Activated naive CD4-positive, alpha-beta T cell treated with anti-CD3 and anti-CD28 coated beads, Interleukin-2, amount 50 U/mL, for 24 hours (primary cell): ENCODE results near the gene AQP12A.
"Not testable (repeated sequence)": the region's sequence is repeated elsewhere in the genome, so short reads cannot be mapped to it uniquely, and the experiment has no call there.

Experiments used
- H3K27ac Mint-ChIP-seq: one replicate; pipeline ENCODE4 v1.8.0; 2021; ENCODE audit warnings: mild to moderate bottlenecking, mixed read lengths
- H3K27me3 Mint-ChIP-seq: one replicate; pipeline ENCODE4 v1.8.0; 2021; ENCODE audit warnings: mixed read lengths
- H3K36me3 Mint-ChIP-seq: one replicate; pipeline ENCODE4 v1.8.0; 2021; ENCODE audit warnings: mixed read lengths
- H3K4me1 Mint-ChIP-seq: one replicate; pipeline ENCODE4 v1.8.0; 2021; ENCODE audit warnings: mixed read lengths
- H3K4me3 Mint-ChIP-seq: one replicate; pipeline ENCODE4 v1.8.0; 2021; ENCODE audit warnings: mild to moderate bottlenecking, mixed read lengths
- H3K9me3 Mint-ChIP-seq: one replicate; pipeline ENCODE4 v1.8.0; 2021; ENCODE audit warnings: mixed read lengths

AQP12A gene

DNA sequence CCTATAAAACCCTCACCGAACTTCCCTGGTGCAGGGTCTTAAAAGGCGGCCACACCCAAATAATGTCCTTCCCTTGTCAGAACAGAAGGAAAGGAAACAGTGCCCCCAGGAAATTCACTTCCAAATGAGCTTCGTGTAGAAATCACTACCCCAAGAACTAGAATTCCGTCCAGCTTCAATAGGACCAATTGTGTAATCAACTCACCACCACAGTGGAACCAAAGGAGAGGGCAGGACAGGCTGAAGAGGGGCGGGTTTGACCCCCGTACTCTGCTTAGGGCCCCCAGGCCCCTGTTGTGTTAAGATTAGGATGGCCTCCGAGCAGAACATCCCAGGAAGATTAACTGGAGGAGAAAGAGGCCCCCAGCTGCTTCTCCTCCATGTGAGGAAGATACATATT is 42.3 kb upstream of the AQP12A start:
- no peak overlapping the region for H3K4me3 Mint-ChIP-seq
- H3K27me3 Mint-ChIP-seq, result peaks cover 5% of the 10 kb centered on the region
- no peak overlapping the region for H3K27ac Mint-ChIP-seq
- no peaks in the 10 kb centered on the region for H3K36me3 Mint-ChIP-seq
- no peaks in the 10 kb centered on the region for H3K9me3 Mint-ChIP-seq
- peaks cover 3% of the 10 kb centered on the region for H3K4me1 Mint-ChIP-seq

DNA sequence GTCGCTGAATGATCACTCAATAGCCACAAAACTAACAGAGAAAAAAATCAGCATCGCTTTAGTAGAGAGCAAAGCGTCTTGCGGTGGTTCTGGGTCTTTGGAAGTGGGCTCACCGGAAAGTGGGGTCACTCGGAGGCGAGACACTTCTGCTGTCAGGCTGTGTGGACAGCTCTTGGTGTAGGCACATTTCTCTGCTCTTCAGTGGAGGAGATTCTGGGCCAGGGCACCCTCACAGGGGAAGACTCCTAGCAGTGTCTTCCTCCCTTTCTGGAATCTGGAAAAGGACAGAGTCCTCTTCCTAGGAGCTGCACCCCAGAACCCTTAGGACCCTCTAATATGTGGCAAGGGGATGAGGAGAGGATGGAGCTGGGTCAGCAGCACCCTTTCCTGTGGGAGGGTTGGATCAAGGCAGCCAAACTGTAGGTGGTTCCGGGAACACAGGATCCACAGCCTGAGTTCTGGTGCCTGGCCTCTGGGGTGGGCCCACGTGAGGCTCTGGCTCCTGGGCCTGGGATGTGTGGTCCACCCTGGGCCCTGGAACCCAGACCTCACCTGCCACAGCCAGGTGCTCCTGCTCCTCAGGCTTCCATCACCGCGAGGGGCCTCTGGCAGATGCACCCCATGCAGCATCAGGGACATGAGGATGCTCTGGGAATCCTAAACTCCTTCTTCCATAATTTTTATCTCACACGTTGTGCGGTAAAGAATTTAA is 41.3 kb upstream of the AQP12A start:
- H3K4me3 Mint-ChIP-seq, result no peak overlapping the region
- H3K36me3 Mint-ChIP-seq, result no peaks in the 10 kb centered on the region
- H3K9me3 Mint-ChIP-seq, result no peaks in the 10 kb centered on the region
- no peak overlapping the region for H3K27ac Mint-ChIP-seq
- H3K27me3 Mint-ChIP-seq, result peaks cover 5% of the 10 kb centered on the region
- peaks cover 3% of the 10 kb centered on the region for H3K4me1 Mint-ChIP-seq

- Mint-ChIP-seq H3K9me3 (no peaks in the 10 kb centered on the region), H3K27me3 (peaks cover 5% of the 10 kb centered on the region), H3K4me3 (no peak overlapping the region), H3K36me3 (no peaks in the 10 kb centered on the region), H3K27ac (no peak overlapping the region), H3K4me1 (peaks cover 3% of the 10 kb centered on the region)
Measured at GRCh38 chr2:240651185-240651584, 40.5 kb upstream of the AQP12A start.

- Mint-ChIP-seq H3K4me3 (no peak overlapping the region), H3K4me1 (no peaks in the 10 kb centered on the region), H3K27ac (no peak overlapping the region)
Measured at GRCh38 chr2:240655931-240656886, 35.5 kb upstream of the AQP12A start.

DNA sequence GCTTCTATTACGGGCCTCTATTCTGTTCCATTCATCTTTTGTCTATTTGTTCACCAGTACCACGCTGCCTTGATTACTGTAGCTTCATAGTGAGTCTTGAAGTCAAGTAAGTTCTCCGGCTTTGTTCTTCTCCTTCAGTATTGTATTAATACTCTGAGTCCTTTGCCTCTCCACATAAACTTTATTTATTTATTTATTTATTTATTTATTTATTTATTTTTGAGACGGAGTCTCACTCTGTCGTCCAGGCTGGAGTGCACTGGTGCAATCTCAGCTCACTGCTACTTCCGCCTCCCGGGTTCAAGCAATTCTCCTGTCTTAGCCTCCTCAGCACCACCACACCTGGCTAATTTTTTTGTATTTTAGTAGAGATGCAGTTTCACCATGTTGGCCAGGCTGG is 31.8 kb upstream of the AQP12A start:
- not testable (repeated sequence) for H3K9me3 Mint-ChIP-seq, H3K36me3 Mint-ChIP-seq, H3K27ac Mint-ChIP-seq, H3K4me1 Mint-ChIP-seq, H3K4me3 Mint-ChIP-seq, H3K27me3 Mint-ChIP-seq

More at GRCh38 chr2:240655931-240656886, 35.5 kb upstream of the AQP12A start:
- H3K36me3 Mint-ChIP-seq, result no peaks in the 10 kb centered on the region
- no peaks in the 10 kb centered on the region for H3K9me3 Mint-ChIP-seq
- H3K27me3 Mint-ChIP-seq, result peaks cover 6% of the 10 kb centered on the region

GRCh38 chr2:240662681-240663080 is 29.0 kb upstream of the AQP12A start:
- no peak overlapping the region for H3K27ac Mint-ChIP-seq
- H3K36me3 Mint-ChIP-seq, result peaks cover 3% of the 10 kb centered on the region
- no peaks in the 10 kb centered on the region for H3K4me1 Mint-ChIP-seq
- H3K9me3 Mint-ChIP-seq, result peaks cover 16% of the 10 kb centered on the region
- H3K4me3 Mint-ChIP-seq, result no peak overlapping the region
- H3K27me3 Mint-ChIP-seq, result peaks cover 9% of the 10 kb centered on the region

DNA sequence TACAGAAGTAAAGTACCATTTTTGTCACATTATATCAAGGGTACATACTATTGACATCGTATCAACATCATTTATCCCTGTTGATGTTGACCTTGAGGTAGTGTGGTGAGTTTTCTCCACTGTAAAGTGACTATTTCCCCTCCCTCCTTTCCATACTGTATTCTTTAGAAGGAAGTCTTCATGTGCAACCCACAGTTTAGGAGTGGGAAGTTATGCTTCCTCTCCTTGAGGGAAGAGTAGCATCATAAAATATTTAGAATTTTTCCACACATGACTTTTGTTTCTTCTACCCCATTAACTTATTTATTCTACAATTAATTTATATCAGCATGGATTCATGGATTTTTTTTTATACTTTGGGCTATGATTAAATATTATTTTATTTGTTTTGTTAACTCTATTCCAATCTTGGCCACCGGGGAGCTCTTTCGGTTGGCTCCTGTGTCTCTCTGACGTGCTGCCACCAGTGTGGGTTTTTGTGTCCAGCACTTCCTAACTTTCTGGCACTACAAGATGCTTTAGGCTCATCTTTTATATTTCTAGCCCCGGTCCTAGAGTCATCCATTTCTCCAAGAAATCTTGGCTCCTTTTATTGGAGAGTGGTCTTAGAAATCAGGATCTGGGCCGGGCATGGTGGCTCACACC is 28.0 kb upstream of the AQP12A start:
- no peaks in the 10 kb centered on the region for H3K4me1 Mint-ChIP-seq
- H3K36me3 Mint-ChIP-seq, result peaks cover 3% of the 10 kb centered on the region
- H3K27me3 Mint-ChIP-seq, result peaks cover 9% of the 10 kb centered on the region
- H3K4me3 Mint-ChIP-seq, result no peak overlapping the region
- no peak overlapping the region for H3K27ac Mint-ChIP-seq
- peaks cover 16% of the 10 kb centered on the region for H3K9me3 Mint-ChIP-seq

- Mint-ChIP-seq H3K36me3 (peaks cover 3% of the 10 kb centered on the region), H3K4me1 (no peaks in the 10 kb centered on the region), H3K27me3 (peaks cover 9% of the 10 kb centered on the region), H3K9me3 (peaks cover 16% of the 10 kb centered on the region), H3K27ac (no peak overlapping the region), H3K4me3 (no peak overlapping the region)
Measured at GRCh38 chr2:240664622-240665021, 27.0 kb upstream of the AQP12A start.

DNA sequence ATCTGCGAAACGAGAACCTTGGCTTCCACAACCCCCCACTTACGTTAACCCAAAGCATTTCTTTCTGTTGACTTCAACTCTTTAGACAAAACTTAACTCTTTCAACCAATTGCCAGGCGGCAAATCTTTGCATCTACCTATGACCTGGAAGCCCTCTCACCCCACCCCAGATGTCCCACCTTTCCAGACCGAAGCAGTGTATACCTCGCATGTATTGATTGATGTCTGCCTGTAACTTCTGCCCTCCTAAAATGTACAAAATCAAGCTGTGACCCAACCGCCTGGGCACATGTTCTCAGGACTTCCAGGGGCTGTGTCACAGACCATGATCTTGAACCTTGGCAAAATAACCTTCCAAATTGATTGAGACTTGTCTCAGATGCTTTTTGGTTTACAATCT is 21.3 kb upstream of the AQP12A start:
- Mint-ChIP-seq H3K27me3 (peaks cover 14% of the 10 kb centered on the region), H3K9me3 (peaks cover 8% of the 10 kb centered on the region), H3K4me1 (no peaks in the 10 kb centered on the region), H3K4me3 (no peak overlapping the region), H3K36me3 (peaks cover 2% of the 10 kb centered on the region), H3K27ac (no peak overlapping the region)

GRCh38 chr2:240670950-240671349 is 20.7 kb upstream of the AQP12A start:
- no peak overlapping the region for H3K4me3 Mint-ChIP-seq
- no peaks in the 10 kb centered on the region for H3K4me1 Mint-ChIP-seq
- peaks cover 2% of the 10 kb centered on the region for H3K36me3 Mint-ChIP-seq
- peaks cover 12% of the 10 kb centered on the region for H3K27me3 Mint-ChIP-seq
- H3K27ac Mint-ChIP-seq, result no peak overlapping the region
- H3K9me3 Mint-ChIP-seq, result peaks cover 5% of the 10 kb centered on the region

- Mint-ChIP-seq H3K36me3 (peaks cover 2% of the 10 kb centered on the region), H3K4me1 (no peaks in the 10 kb centered on the region), H3K9me3 (no peaks in the 10 kb centered on the region), H3K4me3 (no peak overlapping the region), H3K27me3 (peaks cover 8% of the 10 kb centered on the region), H3K27ac (no peak overlapping the region)
Measured at GRCh38 chr2:240672076-240672700, 19.5 kb upstream of the AQP12A start.

- H3K4me1 Mint-ChIP-seq, result no peaks in the 10 kb centered on the region
- H3K9me3 Mint-ChIP-seq, result no peaks in the 10 kb centered on the region
- no peak overlapping the region for H3K27ac Mint-ChIP-seq
- no peaks in the 10 kb centered on the region for H3K36me3 Mint-ChIP-seq
- no peak overlapping the region for H3K4me3 Mint-ChIP-seq
- peaks cover 8% of the 10 kb centered on the region for H3K27me3 Mint-ChIP-seq
Measured at GRCh38 chr2:240672701-240673190, 18.9 kb upstream of the AQP12A start.

GRCh38 chr2:240674461-240675184 is 17.0 kb upstream of the AQP12A start:
- H3K4me3 Mint-ChIP-seq, H3K4me1 Mint-ChIP-seq, H3K9me3 Mint-ChIP-seq, H3K27ac Mint-ChIP-seq, H3K36me3 Mint-ChIP-seq, H3K27me3 Mint-ChIP-seq: not testable (repeated sequence)

DNA sequence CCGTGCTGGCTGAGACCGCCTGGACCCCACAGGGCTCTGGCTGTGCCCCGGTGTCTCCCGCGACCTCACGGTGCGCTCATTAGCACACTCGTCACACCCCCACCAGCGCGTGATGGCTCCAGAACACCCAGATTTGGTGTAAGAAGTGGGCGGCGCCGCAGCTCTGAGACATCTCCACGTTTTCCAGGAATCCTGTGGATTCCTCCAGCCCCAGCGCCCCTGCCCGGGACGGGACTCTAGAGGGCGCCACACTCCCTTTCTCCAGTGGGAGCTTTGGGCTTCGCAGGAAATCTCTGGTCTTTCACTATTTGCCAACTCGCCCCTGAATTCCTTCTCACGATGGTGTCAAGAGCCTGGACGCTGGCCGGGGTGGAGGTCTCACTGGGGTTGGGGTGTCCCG is 16.3 kb upstream of the AQP12A start:
- H3K9me3 Mint-ChIP-seq, H3K27me3 Mint-ChIP-seq, H3K4me3 Mint-ChIP-seq, H3K36me3 Mint-ChIP-seq, H3K27ac Mint-ChIP-seq, H3K4me1 Mint-ChIP-seq: not testable (repeated sequence)

- H3K27me3 Mint-ChIP-seq, H3K4me3 Mint-ChIP-seq, H3K36me3 Mint-ChIP-seq, H3K9me3 Mint-ChIP-seq, H3K27ac Mint-ChIP-seq, H3K4me1 Mint-ChIP-seq: not testable (repeated sequence)
Measured at GRCh38 chr2:240678043-240678442, 13.6 kb upstream of the AQP12A start.
